Uterus (tissue), 2 donors: Measurements from ENCODE around the gene RSRP1.
"Not testable (repeated sequence)": the region's sequence is repeated elsewhere in the genome, so short reads cannot be mapped to it uniquely, and the experiment has no call there.

Experiments
- CTCF ChIP-seq, 4 experiments: fragments of 200-600 bp in 2 of 4; fragments of 450-650 bp in 2 of 4; sonication (generic) in 2 of 4; IDR thresholded peaks; one replicate each; pipeline ENCODE4 v1.5.1; 2016 to 2019; ENCODE audit warnings: antibody characterized with exemption in 4 of 4, mild to moderate bottlenecking in 2 of 4, moderate library complexity in 1 of 4
- POLR2A ChIP-seq, 2 donors: fragments of 450-650 bp; IDR thresholded peaks; one replicate each; pipeline ENCODE4 v1.6.1; 2016; ENCODE audit warnings: antibody characterized with exemption in 2 of 2, mild to moderate bottlenecking in 1 of 2, moderate library complexity in 1 of 2

GRCh38 chr1:25285862-25286261 is 38.6 kb upstream of the RSRP1 start:
- not testable (repeated sequence) for TF ChIP-seq CTCF, POLR2A (IDR thresholded peaks at IDR 0.05)
